ENCODE measurements around the gene TYW3.

DNA sequence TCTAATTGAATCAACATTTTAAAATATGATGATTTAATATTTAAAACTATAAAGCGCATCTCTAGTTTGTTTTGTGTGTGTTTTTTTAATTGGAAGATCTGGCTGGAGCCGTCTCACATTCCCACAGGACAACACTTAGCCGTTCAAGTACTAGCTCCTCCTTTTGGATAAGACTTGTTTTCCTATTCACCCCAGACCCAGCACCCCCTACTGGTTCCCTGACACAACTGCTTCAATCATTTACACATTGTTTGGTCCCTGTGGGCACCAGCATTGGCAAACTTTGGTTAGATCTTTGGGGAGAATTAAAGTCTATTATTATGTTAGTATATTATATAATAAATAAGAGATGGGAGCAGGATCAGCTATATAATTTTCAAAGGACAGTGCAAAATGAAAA lies 34.5 kb downstream of the TYW3 start:
- TF ChIP-seq POLR2A (IDR thresholded peaks at IDR 0.05): no peak
- TF ChIP-seq, protein P1, sequence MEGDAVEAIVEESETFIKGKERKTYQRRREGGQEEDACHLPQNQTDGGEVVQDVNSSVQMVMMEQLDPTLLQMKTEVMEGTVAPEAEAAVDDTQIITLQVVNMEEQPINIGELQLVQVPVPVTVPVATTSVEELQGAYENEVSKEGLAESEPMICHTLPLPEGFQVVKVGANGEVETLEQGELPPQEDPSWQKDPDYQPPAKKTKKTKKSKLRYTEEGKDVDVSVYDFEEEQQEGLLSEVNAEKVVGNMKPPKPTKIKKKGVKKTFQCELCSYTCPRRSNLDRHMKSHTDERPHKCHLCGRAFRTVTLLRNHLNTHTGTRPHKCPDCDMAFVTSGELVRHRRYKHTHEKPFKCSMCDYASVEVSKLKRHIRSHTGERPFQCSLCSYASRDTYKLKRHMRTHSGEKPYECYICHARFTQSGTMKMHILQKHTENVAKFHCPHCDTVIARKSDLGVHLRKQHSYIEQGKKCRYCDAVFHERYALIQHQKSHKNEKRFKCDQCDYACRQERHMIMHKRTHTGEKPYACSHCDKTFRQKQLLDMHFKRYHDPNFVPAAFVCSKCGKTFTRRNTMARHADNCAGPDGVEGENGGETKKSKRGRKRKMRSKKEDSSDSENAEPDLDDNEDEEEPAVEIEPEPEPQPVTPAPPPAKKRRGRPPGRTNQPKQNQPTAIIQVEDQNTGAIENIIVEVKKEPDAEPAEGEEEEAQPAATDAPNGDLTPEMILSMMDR (IDR thresholded peaks at IDR 0.05): no peak
